ENCODE results near the gene GNPNAT1. TPM values are rescaled to one million over a fixed set of nuclear protein-coding genes. Genes with fewer than 3 reads are reported as not detected.

The GNPNAT1 gene
- polyA plus RNA-seq, 1 donor from 2014 or later, result 10.1 TPM

DNA sequence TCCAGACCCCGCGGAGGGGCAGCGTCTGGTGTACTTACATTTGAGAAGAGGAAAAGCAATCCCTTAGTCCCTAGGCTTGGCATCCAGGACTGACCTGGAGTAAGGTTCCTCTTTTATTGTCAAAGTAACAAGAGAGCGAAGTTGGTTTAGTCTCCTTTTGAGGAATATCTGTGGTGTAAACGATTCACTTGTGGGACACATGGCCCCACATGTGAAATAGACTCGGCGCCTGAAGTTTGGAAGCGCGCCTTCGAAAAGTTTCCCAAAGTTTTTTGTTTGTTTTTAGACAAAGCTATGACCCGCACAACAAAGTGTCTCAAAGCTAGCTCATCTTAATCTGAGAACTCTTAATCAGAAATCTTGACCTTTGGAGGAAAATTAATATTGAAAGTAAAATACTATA, 60.7 kb downstream of the GNPNAT1 start:
- Histone ChIP-seq H3F3A (ENCODE audit: insufficient read depth, low read length, poor library complexity, severe bottlenecking) (no peaks in the 10 kb centered on the region), H2AFZ (ENCODE audit: low read depth, low read length) (peak overlapping the region; percentile 76), H4K20me1 (ENCODE audit: insufficient read depth) (no peaks in the 10 kb centered on the region), H3K4me2 (ENCODE audit: low read length) (peak overlapping the region; percentile 59), H3K79me2 (replicated peaks; ENCODE audit: insufficient read depth, low read length) (peaks cover 11% of the 10 kb centered on the region), H3K9me2 (ENCODE audit: insufficient read depth, low read length) (no peaks in the 10 kb centered on the region), H3K9ac (ENCODE audit: low read length) (peak overlapping the region; percentile 82), H3K36me3 (ENCODE audit: insufficient read depth, low read length) (peaks cover 8% of the 10 kb centered on the region), H3K27me3 (ENCODE audit: insufficient read depth, low read depth, low read length) (no peaks in the 10 kb centered on the region), H3K9me3 (ENCODE audit: low read length) (no peaks in the 10 kb centered on the region), H3K27ac (ENCODE audit: low read length) (peak overlapping the region; percentile 70), H3K4me3 (ENCODE audit: low read length) (peak overlapping the region; percentile 97)
- TF ChIP-seq EZH2 (IDR thresholded peaks at IDR 0.05; ENCODE audit: borderline replicate concordance, insufficient read depth, low read length, poor library complexity, severe bottlenecking) (no peak), TAF1 (IDR thresholded peaks at IDR 0.05; ENCODE audit: low read depth) (no peak), SMC3 (conservative IDR thresholded peaks at IDR 0.05; ENCODE audit: poor library complexity) (no peak), POLR2AphosphoS5 (IDR thresholded peaks at IDR 0.05) (no peak)

DNA sequence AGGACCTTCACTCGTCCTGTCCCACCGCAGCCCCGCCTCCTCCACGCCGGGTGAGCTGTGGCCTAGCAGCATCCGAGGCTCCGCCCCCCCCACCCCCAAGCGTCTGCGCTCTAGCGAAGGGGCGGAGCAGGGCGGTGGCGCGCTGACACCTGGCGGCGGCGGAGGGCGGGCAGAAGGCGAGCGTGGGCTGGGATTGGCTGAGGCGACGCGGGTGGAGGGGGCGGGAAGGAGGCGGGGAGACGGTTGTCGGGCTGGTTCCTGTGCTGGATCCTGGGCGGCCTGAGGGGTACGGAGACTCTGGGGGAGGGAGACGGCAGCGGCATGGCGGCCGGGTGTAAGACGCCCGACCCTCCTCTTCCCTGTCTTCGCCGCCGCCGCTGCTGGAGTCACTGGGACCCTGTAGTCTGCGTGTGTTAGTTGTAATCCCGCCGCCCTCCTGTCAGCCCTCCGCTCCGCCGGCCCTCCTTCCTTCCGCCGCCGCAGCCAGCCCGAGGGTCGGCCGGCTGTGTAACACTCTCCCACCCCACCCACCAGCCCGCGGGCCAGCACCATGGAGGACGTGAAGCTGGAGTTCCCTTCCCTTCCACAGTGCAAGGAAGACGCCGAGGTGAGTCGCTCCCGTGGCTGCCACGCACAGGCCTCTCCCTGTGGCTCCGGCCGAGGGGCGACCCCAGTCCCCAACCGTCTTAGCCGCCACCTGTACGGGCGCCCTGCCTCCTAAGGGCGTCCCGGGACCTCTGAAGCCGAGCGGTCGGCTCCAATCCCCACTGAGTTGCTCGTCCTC, 61.3 kb downstream of the GNPNAT1 start, which contains the start of gene STYX:
Gene STYX (plus strand): TSS at position 242 of the 784 bp plus-strand sequence. CDS start 309 bp downstream, at position 551.
- no peaks in the 10 kb centered on the region for H4K20me1 ChIP-seq (ENCODE audit: insufficient read depth)
- H3K9ac ChIP-seq (ENCODE audit: low read length), result peak within 1 kb of the TSS; percentile 82
- H3K27me3 ChIP-seq (ENCODE audit: insufficient read depth, low read depth, low read length), result no peaks in the 10 kb centered on the region
- H3K36me3 ChIP-seq (ENCODE audit: insufficient read depth, low read length), result peaks cover 8% of the 10 kb centered on the region
- peaks cover 11% of the 10 kb centered on the region for H3K79me2 ChIP-seq (replicated peaks; ENCODE audit: insufficient read depth, low read length)
- peak within 1 kb of the TSS; percentile 97 for H3K4me3 ChIP-seq (ENCODE audit: low read length)
- H3F3A ChIP-seq (ENCODE audit: insufficient read depth, low read length, poor library complexity, severe bottlenecking), result no peaks in the 10 kb centered on the region
- no peaks in the 10 kb centered on the region for H3K9me3 ChIP-seq (ENCODE audit: low read length)
- H2AFZ ChIP-seq (ENCODE audit: low read depth, low read length), result peak within 1 kb of the TSS; percentile 76
- H3K4me2 ChIP-seq (ENCODE audit: low read length), result peak within 1 kb of the TSS; percentile 59
- no peaks in the 10 kb centered on the region for H3K9me2 ChIP-seq (ENCODE audit: insufficient read depth, low read length)
- peak within 1 kb of the TSS; percentile 70 for H3K27ac ChIP-seq (ENCODE audit: low read length)
- TF ChIP-seq, protein P1, sequence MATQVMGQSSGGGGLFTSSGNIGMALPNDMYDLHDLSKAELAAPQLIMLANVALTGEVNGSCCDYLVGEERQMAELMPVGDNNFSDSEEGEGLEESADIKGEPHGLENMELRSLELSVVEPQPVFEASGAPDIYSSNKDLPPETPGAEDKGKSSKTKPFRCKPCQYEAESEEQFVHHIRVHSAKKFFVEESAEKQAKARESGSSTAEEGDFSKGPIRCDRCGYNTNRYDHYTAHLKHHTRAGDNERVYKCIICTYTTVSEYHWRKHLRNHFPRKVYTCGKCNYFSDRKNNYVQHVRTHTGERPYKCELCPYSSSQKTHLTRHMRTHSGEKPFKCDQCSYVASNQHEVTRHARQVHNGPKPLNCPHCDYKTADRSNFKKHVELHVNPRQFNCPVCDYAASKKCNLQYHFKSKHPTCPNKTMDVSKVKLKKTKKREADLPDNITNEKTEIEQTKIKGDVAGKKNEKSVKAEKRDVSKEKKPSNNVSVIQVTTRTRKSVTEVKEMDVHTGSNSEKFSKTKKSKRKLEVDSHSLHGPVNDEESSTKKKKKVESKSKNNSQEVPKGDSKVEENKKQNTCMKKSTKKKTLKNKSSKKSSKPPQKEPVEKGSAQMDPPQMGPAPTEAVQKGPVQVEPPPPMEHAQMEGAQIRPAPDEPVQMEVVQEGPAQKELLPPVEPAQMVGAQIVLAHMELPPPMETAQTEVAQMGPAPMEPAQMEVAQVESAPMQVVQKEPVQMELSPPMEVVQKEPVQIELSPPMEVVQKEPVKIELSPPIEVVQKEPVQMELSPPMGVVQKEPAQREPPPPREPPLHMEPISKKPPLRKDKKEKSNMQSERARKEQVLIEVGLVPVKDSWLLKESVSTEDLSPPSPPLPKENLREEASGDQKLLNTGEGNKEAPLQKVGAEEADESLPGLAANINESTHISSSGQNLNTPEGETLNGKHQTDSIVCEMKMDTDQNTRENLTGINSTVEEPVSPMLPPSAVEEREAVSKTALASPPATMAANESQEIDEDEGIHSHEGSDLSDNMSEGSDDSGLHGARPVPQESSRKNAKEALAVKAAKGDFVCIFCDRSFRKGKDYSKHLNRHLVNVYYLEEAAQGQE (IDR thresholded peaks at IDR 0.05; ENCODE audit: borderline replicate concordance), result peak; percentile 28
- TF ChIP-seq TAF1 (IDR thresholded peaks at IDR 0.05; ENCODE audit: low read depth) (peak; percentile 63), MXI1 (conservative IDR thresholded peaks at IDR 0.05; ENCODE audit: poor library complexity, severe bottlenecking) (no peak), POLR2AphosphoS5 (IDR thresholded peaks at IDR 0.05) (peak; percentile 85)
- TF ChIP-seq, protein P2, sequence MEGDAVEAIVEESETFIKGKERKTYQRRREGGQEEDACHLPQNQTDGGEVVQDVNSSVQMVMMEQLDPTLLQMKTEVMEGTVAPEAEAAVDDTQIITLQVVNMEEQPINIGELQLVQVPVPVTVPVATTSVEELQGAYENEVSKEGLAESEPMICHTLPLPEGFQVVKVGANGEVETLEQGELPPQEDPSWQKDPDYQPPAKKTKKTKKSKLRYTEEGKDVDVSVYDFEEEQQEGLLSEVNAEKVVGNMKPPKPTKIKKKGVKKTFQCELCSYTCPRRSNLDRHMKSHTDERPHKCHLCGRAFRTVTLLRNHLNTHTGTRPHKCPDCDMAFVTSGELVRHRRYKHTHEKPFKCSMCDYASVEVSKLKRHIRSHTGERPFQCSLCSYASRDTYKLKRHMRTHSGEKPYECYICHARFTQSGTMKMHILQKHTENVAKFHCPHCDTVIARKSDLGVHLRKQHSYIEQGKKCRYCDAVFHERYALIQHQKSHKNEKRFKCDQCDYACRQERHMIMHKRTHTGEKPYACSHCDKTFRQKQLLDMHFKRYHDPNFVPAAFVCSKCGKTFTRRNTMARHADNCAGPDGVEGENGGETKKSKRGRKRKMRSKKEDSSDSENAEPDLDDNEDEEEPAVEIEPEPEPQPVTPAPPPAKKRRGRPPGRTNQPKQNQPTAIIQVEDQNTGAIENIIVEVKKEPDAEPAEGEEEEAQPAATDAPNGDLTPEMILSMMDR (IDR thresholded peaks at IDR 0.05; ENCODE audit: poor library complexity, severe bottlenecking), result no peak

DNA sequence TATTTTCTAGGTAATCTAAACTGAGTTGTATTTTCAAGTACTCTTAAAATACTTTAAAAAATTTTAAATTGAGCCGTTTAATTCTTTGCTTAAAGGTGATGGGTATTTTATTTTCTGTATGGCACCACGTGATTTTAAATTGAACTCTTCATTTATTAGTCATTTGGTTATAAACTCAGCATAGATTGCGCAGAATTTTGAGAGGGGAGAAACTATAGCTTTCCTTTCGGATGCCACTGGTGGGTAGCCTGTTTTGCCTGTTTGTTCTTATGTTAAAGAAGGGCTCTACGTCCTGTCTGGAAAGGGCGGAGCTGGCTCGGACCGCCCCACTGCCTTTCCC, 61.9 kb downstream of the GNPNAT1 start:
- H3K36me3 ChIP-seq (ENCODE audit: insufficient read depth, low read length), result peaks cover 8% of the 10 kb centered on the region
- H3K4me2 ChIP-seq (ENCODE audit: low read length), result peak overlapping the region; percentile 15
- H3F3A ChIP-seq (ENCODE audit: insufficient read depth, low read length, poor library complexity, severe bottlenecking), result no peaks in the 10 kb centered on the region
- no peaks in the 10 kb centered on the region for H3K27me3 ChIP-seq (ENCODE audit: insufficient read depth, low read depth, low read length)
- peak overlapping the region; percentile 41 for H2AFZ ChIP-seq (ENCODE audit: low read depth, low read length)
- H4K20me1 ChIP-seq (ENCODE audit: insufficient read depth), result no peaks in the 10 kb centered on the region
- no peak overlapping the region for H3K9ac ChIP-seq (ENCODE audit: low read length)
- peaks cover 11% of the 10 kb centered on the region for H3K79me2 ChIP-seq (replicated peaks; ENCODE audit: insufficient read depth, low read length)
- no peak overlapping the region for H3K27ac ChIP-seq (ENCODE audit: low read length)
- H3K4me3 ChIP-seq (ENCODE audit: low read length), result peak overlapping the region; percentile 97
- no peaks in the 10 kb centered on the region for H3K9me3 ChIP-seq (ENCODE audit: low read length)
- H3K9me2 ChIP-seq (ENCODE audit: insufficient read depth, low read length), result no peaks in the 10 kb centered on the region
- no peak for TF ChIP-seq RAD21 (conservative IDR thresholded peaks at IDR 0.05)
- TF ChIP-seq MXI1 (conservative IDR thresholded peaks at IDR 0.05; ENCODE audit: poor library complexity, severe bottlenecking), result no peak
- TF ChIP-seq, protein P1 (IDR thresholded peaks at IDR 0.05; ENCODE audit: borderline replicate concordance), result no peak
- TF ChIP-seq, protein P2 (IDR thresholded peaks at IDR 0.05; ENCODE audit: poor library complexity, severe bottlenecking), result no peak
- TF ChIP-seq SMC3 (conservative IDR thresholded peaks at IDR 0.05; ENCODE audit: poor library complexity), result no peak
- no peak for TF ChIP-seq EP300 (conservative IDR thresholded peaks at IDR 0.05; ENCODE audit: poor library complexity, severe bottlenecking)
- no peak for TF ChIP-seq EZH2 (IDR thresholded peaks at IDR 0.05; ENCODE audit: borderline replicate concordance, insufficient read depth, low read length, poor library complexity, severe bottlenecking)

Data from neural cell (in vitro differentiated cells).